ENCODE measurements around the gene DIPK1A.

The DIPK1A gene

DNA sequence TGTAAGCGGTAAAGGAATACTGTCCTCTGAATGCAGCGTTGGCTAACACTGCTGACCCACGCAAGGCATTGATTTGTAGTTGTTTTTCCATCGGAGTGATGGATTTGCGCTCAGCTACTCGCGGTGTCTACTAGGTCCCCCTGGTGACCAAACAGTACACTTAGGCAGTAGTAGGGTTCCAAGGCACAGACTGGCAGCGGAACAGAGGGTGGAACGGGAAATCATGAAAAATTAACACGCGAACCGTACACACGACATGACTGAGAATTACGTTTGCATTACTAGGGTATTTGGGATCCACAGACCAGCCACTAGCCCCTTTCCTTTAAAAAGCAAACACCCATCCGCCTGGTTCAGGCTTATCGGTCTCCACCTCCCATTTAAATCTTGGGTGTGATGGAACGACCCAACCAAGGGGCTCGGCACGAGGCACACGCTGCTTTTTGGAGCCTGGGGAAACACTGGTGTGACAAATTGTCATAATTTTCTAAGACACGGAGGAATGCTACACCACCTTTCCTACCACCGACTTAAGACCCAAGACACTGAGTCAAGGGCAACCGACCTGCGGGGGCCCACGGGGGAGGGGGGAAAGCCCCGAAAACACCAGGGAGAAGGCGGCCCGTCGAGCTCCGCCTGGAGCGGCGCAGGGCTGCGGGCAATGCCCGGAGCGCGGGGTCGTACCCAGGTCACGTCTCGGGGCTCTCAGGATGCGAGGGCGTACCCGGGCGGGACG is 699 bp downstream of the DIPK1A start:
- TF ChIP-seq, protein P1, sequence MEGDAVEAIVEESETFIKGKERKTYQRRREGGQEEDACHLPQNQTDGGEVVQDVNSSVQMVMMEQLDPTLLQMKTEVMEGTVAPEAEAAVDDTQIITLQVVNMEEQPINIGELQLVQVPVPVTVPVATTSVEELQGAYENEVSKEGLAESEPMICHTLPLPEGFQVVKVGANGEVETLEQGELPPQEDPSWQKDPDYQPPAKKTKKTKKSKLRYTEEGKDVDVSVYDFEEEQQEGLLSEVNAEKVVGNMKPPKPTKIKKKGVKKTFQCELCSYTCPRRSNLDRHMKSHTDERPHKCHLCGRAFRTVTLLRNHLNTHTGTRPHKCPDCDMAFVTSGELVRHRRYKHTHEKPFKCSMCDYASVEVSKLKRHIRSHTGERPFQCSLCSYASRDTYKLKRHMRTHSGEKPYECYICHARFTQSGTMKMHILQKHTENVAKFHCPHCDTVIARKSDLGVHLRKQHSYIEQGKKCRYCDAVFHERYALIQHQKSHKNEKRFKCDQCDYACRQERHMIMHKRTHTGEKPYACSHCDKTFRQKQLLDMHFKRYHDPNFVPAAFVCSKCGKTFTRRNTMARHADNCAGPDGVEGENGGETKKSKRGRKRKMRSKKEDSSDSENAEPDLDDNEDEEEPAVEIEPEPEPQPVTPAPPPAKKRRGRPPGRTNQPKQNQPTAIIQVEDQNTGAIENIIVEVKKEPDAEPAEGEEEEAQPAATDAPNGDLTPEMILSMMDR (IDR thresholded peaks at IDR 0.05; ENCODE audit: low read depth, low read length) = peak; percentile 81
- peak; percentile 85 to 88 for DNase-seq (ENCODE audit: low read depth in 2 of 2)
- H3K4me3 ChIP-seq (replicated peaks in 1 of 2; ENCODE audit: low read depth in 2 of 2, low read length in 2 of 2) = peak overlapping the region; percentile 72 to 76

GRCh38 chr1:92958203-92958970 is 2.9 kb downstream of the DIPK1A start:
- H3K4me3 ChIP-seq (replicated peaks in 1 of 2; ENCODE audit: low read depth in 2 of 2, low read length in 2 of 2) = no peak overlapping the region
- TF ChIP-seq, protein P1 (IDR thresholded peaks at IDR 0.05; ENCODE audit: low read depth, low read length) = no peak
- DNase-seq (ENCODE audit: low read depth in 2 of 2) = no peak

- TF ChIP-seq, protein P1 (IDR thresholded peaks at IDR 0.05; ENCODE audit: low read depth, low read length) = no peak
- no peak overlapping the region for H3K4me3 ChIP-seq (replicated peaks in 1 of 2; ENCODE audit: low read depth in 2 of 2, low read length in 2 of 2)
- no peak for DNase-seq (ENCODE audit: low read depth in 2 of 2)
Measured at GRCh38 chr1:92957030-92957734, 4.1 kb downstream of the DIPK1A start.

DNA sequence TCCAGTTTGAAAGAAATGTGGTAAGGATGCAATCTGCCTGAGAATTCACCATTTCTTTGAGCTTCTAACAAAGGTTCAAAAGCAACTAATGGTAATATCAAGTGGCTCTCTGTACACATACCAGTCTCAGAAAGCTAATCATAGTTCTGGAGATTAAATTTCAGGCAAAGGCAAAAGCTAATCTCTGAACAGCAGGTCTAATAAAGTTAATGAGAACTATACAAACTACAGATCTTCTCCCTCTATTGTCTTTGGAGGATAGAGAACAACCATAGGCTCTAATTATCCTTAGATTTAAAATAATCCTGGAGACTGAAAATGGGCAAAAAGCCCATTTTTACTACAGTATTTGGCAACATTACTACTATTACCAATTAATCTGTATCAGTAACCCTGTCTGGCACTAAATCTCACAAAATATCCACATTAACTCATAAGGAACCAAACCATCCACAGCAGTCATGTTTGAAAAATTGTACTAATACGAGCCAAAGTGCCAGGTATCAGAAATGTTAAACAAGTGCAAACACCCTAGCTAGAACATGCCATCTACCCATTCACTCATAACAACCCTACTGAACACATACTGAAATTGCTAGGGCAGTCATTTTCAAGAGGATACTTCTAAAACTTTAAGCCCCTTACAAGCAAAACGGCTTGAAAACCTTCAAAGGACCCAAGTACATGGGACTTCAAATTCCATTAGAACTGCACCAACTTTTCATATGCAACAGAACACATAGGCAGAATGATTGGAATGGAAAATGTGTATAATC is 4.8 kb downstream of the DIPK1A start:
- H3K4me3 ChIP-seq (replicated peaks in 1 of 2; ENCODE audit: low read depth in 2 of 2, low read length in 2 of 2) = no peak overlapping the region
- TF ChIP-seq, protein P1 (IDR thresholded peaks at IDR 0.05; ENCODE audit: low read depth, low read length) = no peak
- no peak for DNase-seq (ENCODE audit: low read depth in 2 of 2)

GRCh38 chr1:92953491-92953890 is 7.8 kb downstream of the DIPK1A start:
- TF ChIP-seq, protein P1 (IDR thresholded peaks at IDR 0.05; ENCODE audit: low read depth, low read length) = no peak
- no peak overlapping the region for H3K4me3 ChIP-seq (replicated peaks in 1 of 2; ENCODE audit: low read depth in 2 of 2, low read length in 2 of 2)
- no peak for DNase-seq (ENCODE audit: low read depth in 2 of 2)

GRCh38 chr1:92952714-92953113 is 8.5 kb downstream of the DIPK1A start:
- TF ChIP-seq, protein P1 (IDR thresholded peaks at IDR 0.05; ENCODE audit: low read depth, low read length) = no peak
- no peak for DNase-seq (ENCODE audit: low read depth in 2 of 2)
- no peak overlapping the region for H3K4me3 ChIP-seq (replicated peaks in 1 of 2; ENCODE audit: low read depth in 2 of 2, low read length in 2 of 2)
